ENCODE data around the gene PAMR1.

PAMR1 gene

GRCh38 chr11:35436581-35437250 lies 88.7 kb downstream of the PAMR1 start:
- no peak for TF ChIP-seq FOXP2 (optimal IDR thresholded peaks at IDR 0.05; ENCODE audit: borderline replicate concordance, extremely low read depth, extremely low read length, insufficient read depth)
- TF ChIP-seq POLR2AphosphoS5 (IDR thresholded peaks at IDR 0.05; ENCODE audit: low read depth, low read length), result no peak
- TF ChIP-seq SIN3A (IDR thresholded peaks at IDR 0.05; ENCODE audit: borderline replicate concordance, insufficient read depth, low read length), result no peak
- no peak for TF ChIP-seq TAF1 (IDR thresholded peaks at IDR 0.05; ENCODE audit: borderline replicate concordance, insufficient read depth, low read length)
- TF ChIP-seq REST (IDR thresholded peaks at IDR 0.05; ENCODE audit: insufficient read depth in 1 of 2, low read depth in 2 of 2, low read length in 2 of 2), result no peak

- TF ChIP-seq FOXP2 (optimal IDR thresholded peaks at IDR 0.05; ENCODE audit: borderline replicate concordance, extremely low read depth, extremely low read length, insufficient read depth) (no peak), SIN3A (IDR thresholded peaks at IDR 0.05; ENCODE audit: borderline replicate concordance, insufficient read depth, low read length) (no peak), TAF1 (IDR thresholded peaks at IDR 0.05; ENCODE audit: borderline replicate concordance, insufficient read depth, low read length) (no peak), POLR2AphosphoS5 (IDR thresholded peaks at IDR 0.05; ENCODE audit: low read depth, low read length) (no peak), REST (IDR thresholded peaks at IDR 0.05; ENCODE audit: insufficient read depth in 1 of 2, low read depth in 2 of 2, low read length in 2 of 2) (no peak)
Observed at GRCh38 chr11:35433588-35433987, 91.8 kb downstream of the PAMR1 start.

GRCh38 chr11:35432464-35432863 lies 93.0 kb downstream of the PAMR1 start:
- TF ChIP-seq POLR2AphosphoS5 (IDR thresholded peaks at IDR 0.05; ENCODE audit: low read depth, low read length), result no peak

- TF ChIP-seq FOXP2 (optimal IDR thresholded peaks at IDR 0.05; ENCODE audit: borderline replicate concordance, extremely low read depth, extremely low read length, insufficient read depth) (no peak), POLR2AphosphoS5 (IDR thresholded peaks at IDR 0.05; ENCODE audit: low read depth, low read length) (no peak), SIN3A (IDR thresholded peaks at IDR 0.05; ENCODE audit: borderline replicate concordance, insufficient read depth, low read length) (peak; percentile 51; the same call in 1 of the 2 replicates), REST (IDR thresholded peaks at IDR 0.05; ENCODE audit: insufficient read depth in 1 of 2, low read depth in 2 of 2, low read length in 2 of 2) (0 out of 4 replicates have a peak, but pooled peaks of 1 of the 2 experiments have one; percentile 18), TAF1 (IDR thresholded peaks at IDR 0.05; ENCODE audit: borderline replicate concordance, insufficient read depth, low read length) (no peak)
Observed at GRCh38 chr11:35427071-35427470, 98.3 kb downstream of the PAMR1 start.

- TF ChIP-seq FOXP2 (optimal IDR thresholded peaks at IDR 0.05; ENCODE audit: borderline replicate concordance, extremely low read depth, extremely low read length, insufficient read depth) (no peak), REST (IDR thresholded peaks at IDR 0.05; ENCODE audit: insufficient read depth in 1 of 2, low read depth in 2 of 2, low read length in 2 of 2) (no peak), POLR2AphosphoS5 (IDR thresholded peaks at IDR 0.05; ENCODE audit: low read depth, low read length) (no peak), SIN3A (IDR thresholded peaks at IDR 0.05; ENCODE audit: borderline replicate concordance, insufficient read depth, low read length) (no peak), TAF1 (IDR thresholded peaks at IDR 0.05; ENCODE audit: borderline replicate concordance, insufficient read depth, low read length) (no peak)
Observed at GRCh38 chr11:35426351-35426750, 99.1 kb downstream of the PAMR1 start.

All from PFSK-1 (cell line).